ENCODE measurements around the gene RARS1.
"Not testable (repeated sequence)": the region's sequence is repeated elsewhere in the genome, so short reads cannot be mapped to it uniquely, and the experiment has no call there.

The RARS1 gene

DNA sequence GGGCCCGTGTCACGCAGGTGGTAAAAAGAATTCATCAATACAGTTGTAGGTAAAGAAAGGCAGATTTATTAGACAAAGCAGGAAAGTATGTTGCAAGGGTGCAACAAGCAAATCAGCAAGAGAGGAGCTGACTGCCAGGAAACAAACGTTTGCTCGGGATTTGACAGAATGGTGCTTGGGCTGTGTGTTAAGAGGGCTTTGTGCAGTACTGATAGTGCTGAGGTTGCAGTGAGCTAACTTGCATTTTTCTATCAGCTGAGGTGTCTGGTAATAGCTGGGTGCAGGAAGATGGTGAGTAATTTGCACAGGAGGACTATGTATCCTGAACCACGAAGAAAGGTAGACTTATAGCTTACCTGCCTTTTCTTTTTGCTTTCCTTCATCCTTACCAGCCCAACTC, 3.9 kb upstream of the RARS1 start:
- no peak for DNase-seq

GRCh38 chr5:168489059-168489458, 2.8 kb downstream of the RARS1 start:
- DNase-seq, result no peak

DNA sequence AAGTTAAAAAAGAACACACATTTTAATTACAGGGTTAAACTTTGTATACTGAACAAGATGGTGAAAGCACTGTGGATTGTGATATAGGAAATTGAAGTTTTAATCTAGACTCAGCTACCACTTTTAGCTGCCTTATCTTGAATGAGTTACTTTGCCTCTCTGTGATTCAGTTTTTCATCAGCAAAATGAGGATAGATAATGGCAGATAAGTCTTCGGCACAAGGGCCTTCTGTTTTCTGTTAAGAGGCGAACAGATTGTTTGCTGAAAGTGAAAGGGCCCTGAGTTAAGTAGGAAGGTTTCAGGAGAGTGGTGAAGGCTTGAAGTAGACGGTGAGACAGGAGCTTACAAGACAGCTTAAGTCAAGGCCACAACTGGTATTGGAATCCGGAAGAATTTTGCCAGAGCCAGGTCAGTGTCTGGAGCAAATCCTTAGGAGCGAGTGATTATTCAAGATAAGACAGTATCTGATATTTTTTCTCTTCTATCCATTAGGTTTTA, 7.8 kb downstream of the RARS1 start:
- DNase-seq, result no peak

- no peak for DNase-seq
Measured at GRCh38 chr5:168502563-168503237, 16.4 kb downstream of the RARS1 start.

DNA sequence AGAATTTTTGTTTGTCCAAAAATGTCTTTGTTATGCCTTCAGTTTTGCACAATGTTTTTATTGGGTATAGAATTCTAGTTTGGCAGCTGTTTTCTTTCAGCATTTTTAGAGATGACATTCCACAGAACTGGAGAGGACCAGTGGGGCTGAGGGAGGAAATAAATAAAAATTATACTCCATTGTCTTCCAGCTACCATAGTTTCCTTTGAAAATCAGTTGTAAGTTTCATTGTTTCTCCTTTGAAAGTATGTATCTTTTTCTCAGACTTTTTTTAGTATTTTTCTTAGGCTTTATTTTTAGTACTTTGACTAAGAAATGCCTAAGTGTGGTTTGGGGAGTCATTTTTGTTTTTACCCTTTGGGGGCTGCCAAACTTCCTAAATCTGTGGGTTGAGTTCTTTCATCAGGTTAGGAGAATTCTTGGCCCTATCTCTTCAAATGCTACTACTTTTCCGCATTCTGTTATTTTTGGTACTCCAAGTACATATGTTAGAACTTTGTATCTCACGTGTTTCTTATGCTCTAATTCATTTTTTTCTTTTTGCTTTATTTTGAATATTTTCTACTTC, 27.7 kb downstream of the RARS1 start:
- DNase-seq, result no peak

DNA sequence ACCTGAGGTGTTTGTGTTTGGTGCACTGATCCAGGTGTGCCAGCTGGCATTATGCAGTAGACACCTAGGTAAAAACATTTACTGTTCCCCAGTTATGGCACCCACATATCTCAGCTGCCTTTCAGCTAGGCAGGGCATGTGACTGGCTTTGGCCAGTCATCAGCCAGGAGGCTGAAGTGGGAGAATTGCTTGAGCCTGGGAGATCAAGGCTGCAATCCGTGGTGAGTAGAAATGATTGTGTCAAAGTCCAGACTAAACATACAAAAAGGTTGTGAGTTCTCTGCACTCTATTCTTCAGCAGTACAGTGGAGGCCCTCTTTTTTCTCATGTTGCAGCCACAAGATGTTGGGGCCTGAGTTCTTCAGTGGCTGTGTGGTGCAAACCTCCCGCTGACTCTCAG, 39.6 kb downstream of the RARS1 start:
- DNase-seq, result no peak

GRCh38 chr5:168527756-168528295, 41.6 kb downstream of the RARS1 start:
- no peak for DNase-seq

GRCh38 chr5:168528521-168529373, 42.5 kb downstream of the RARS1 start, which contains the start of gene FBLL1:
Gene FBLL1, plus strand, starts transcription at chr5:168529305. Its CDS starts 200 bp downstream, at chr5:168529505.
- peak; percentile 66 for DNase-seq

GRCh38 chr5:168529374-168530234, 43.3 kb downstream of the RARS1 start:
- DNase-seq, result no peak

- no peak for DNase-seq
Measured at GRCh38 chr5:168530621-168531150, 44.4 kb downstream of the RARS1 start.

DNA sequence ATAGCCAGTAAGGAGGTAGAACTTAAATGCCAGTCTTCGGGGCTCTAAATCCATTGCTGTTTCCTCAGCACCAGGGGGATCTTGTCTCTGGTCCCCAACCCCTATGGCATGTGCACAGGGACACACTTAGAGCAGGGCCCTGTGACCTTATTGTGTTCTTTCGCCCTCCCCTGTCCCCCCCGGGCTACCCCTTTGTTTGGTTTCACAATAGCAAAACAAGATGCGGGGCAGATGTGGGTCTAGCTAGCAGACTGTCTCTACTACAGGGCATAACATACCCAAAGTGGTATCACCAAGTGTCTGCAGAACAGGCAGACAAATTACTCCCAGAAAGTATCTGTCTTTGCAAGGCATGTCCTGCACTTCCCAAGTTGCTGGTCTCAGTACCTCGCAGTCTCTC, 44.9 kb downstream of the RARS1 start:
- no peak for DNase-seq

- no peak for DNase-seq
Measured at GRCh38 chr5:168531987-168532864, 46.0 kb downstream of the RARS1 start.

DNA sequence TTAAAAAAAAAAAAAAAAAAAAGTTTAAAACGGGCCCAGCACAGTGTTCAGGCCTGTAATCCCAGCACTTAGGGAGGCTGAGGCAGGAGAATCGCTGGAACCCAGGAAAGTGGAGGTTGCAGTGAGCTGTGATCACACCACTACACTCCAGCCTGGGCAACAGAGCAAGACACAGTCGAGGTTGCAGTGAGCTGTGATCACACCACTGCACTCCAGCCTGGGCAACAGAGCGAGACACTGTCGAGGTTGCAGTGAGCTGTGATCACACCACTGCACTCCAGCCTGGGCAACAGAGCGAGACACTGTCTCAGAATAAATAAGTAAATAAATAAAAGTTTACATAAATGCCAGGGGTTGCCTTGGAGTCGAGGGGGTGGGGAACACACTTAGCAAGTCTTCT, 48.1 kb downstream of the RARS1 start:
- not testable (repeated sequence) for DNase-seq

DNA sequence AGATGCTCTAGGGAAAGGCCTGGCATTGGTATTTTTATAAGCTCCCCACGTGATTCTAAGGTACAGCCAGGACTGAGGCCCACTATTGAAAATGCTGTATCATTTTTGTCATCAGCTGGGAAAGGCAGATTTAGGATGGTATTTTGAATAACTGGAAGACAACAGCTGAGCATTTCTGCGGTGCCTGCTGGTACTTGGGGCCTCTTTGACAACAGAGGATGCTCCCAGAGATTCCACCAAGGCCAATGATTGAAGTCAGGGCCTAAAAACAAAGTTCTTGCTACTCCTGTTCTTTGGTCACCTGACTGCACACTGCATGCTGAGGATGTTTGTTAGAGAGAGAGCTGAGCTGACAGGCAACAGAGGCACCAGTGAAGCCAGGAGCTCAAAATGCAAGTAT, 50.9 kb downstream of the RARS1 start:
- no peak for DNase-seq

- DNase-seq, result no peak
Measured at GRCh38 chr5:168549554-168549953, 63.3 kb downstream of the RARS1 start.

- no peak for DNase-seq
Measured at GRCh38 chr5:168550656-168551055, 64.4 kb downstream of the RARS1 start.

- no peak for DNase-seq
Measured at GRCh38 chr5:168552146-168552545, 65.9 kb downstream of the RARS1 start.

DNA sequence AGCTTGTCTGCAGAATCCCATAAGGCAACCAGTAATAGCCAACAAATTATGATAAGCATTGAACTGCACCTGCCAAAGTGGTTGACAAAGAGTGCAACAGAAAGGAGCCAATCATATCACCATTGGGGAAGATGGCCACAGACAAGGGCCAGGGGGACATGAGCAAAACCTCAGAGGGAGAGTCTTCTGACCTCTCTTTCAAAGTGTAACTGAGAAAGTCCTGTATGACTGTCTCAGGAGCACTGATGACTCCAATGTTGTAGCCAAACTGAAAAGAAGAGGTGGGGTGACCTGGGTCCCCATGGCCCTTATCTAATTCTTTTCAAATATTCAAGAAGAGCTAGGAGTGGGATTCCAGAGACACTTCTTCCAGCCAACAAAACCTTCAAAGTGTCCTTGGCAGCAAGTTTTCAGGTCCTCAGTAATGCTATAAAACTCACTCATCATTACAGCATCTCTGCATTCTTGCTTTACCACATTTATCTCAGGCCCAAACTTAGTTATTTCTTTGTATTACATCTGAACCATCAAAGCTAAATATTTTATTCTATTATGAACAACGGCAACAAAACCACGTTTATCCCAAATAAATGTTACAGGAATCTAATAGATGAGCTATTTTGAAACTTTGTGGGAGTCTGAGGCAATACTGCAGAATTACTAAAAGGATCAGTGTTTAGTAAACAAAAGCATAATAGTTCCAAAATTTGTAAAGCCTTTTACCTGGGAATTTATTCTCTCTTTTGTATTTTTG, 67.3 kb downstream of the RARS1 start:
- no peak for DNase-seq

DNA sequence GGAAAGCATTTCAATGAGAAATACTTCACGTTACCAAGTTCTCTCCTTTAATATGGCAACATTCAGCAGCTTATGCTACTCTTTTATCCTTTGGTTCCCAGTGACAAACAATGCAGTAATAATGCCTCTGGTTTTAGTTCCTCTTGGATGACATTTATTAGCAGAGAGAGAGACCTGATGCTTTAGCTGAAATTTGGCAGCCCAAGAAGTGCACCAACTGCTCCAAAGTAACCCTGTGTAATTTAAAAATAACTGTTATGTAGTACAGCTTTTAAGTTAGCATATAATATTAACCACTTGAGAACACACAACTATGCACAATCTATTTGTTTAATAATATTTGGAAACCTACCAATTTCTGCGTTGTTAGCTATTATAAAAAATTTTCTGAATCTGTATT, 71.1 kb downstream of the RARS1 start:
- no peak for DNase-seq

DNA sequence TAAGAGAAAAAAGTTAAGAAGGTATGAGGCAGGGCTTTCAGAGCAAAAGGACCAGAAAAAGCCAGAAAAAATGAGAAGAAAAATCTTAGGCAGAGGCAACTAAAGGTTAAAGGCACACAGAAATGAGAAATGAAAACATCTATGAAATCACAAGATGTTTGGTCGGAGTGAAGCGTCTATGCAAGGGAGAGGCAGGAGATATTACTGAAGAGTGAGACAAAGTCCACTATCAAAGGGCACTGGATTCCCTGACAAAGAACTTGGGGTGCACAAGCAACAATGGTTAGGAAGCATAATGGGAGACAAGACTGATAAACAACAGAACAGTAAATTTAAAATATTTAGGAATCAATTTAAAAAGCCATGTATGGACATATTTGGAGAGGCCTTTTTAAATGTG, 76.0 kb downstream of the RARS1 start:
- DNase-seq, result no peak
